Breast epithelium (tissue), 3 donors: ENCODE measurements around the gene PNPO.

Source experiments
- POLR2A ChIP-seq: fragments of 450-650 bp; IDR thresholded peaks from one replicate; pipeline ENCODE4 v1.6.1; 2016; ENCODE audit warnings: antibody characterized with exemption, mild to moderate bottlenecking, moderate library complexity
- TF ChIP-seq, protein P1 (sequence below), 3 donors: fragments of 450-650 bp; IDR thresholded peaks; one replicate each; pipeline ENCODE4 v1.5.1; 2016 to 2017; ENCODE audit warnings: antibody characterized with exemption in 3 of 3, mild to moderate bottlenecking in 3 of 3, moderate library complexity in 3 of 3

DNA sequence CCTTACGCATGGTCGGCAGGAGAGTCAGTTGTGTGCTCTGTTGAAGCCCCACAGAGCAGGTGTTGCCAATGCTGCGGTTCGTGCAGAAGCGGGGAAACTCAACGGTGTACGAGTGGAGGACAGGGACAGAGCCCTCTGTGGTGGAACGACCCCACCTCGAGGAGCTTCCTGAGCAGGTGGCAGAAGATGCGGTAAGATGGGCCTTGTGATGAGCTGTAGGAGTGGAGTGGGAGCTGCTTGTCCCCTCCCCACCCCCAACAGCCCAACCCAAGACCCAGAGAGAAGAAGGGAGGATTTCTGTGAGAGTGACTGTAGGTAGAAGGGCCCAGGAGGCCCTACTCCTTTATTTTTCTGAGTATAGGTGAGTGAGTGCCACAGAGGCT is 34.4 kb downstream of the PNPO start:
- TF ChIP-seq, protein P1, sequence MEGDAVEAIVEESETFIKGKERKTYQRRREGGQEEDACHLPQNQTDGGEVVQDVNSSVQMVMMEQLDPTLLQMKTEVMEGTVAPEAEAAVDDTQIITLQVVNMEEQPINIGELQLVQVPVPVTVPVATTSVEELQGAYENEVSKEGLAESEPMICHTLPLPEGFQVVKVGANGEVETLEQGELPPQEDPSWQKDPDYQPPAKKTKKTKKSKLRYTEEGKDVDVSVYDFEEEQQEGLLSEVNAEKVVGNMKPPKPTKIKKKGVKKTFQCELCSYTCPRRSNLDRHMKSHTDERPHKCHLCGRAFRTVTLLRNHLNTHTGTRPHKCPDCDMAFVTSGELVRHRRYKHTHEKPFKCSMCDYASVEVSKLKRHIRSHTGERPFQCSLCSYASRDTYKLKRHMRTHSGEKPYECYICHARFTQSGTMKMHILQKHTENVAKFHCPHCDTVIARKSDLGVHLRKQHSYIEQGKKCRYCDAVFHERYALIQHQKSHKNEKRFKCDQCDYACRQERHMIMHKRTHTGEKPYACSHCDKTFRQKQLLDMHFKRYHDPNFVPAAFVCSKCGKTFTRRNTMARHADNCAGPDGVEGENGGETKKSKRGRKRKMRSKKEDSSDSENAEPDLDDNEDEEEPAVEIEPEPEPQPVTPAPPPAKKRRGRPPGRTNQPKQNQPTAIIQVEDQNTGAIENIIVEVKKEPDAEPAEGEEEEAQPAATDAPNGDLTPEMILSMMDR (IDR thresholded peaks at IDR 0.05), result no peak
- no peak for TF ChIP-seq POLR2A
